HS-27A (cell line): ENCODE results near the gene MEIOSIN.
A peak's percentile ranks its signal among the peaks of the same experiment; 100 is the strongest.

Experiments used
- DNase-seq: peaks from one replicate; pipeline ENCODE4 v3.0.0-alpha.2; 2012; ENCODE audit warnings: low read depth, missing footprints

The MEIOSIN gene

GRCh38 chr19:45765702-45766295, 32.6 kb downstream of the MEIOSIN start:
- no peak for DNase-seq

- DNase-seq = no peak
Observed at GRCh38 chr19:45766296-45766868, 33.1 kb downstream of the MEIOSIN start.

- no peak for DNase-seq
Observed at GRCh38 chr19:45766869-45767346, 33.7 kb downstream of the MEIOSIN start.

GRCh38 chr19:45767410-45767880, 34.2 kb downstream of the MEIOSIN start:
- peak; percentile 66 for DNase-seq

GRCh38 chr19:45767881-45768654, 34.8 kb downstream of the MEIOSIN start:
- peak; percentile 35 for DNase-seq

GRCh38 chr19:45768655-45768983, 35.4 kb downstream of the MEIOSIN start:
- no peak for DNase-seq

GRCh38 chr19:45768984-45769782, 35.9 kb downstream of the MEIOSIN start, which contains the start of gene SIX5:
Gene SIX5, minus strand, starts transcription at chr19:45769252. Its CDS starts 408 bp downstream, at chr19:45768844.
- peak; percentile 95 for DNase-seq

- peak; percentile 42 for DNase-seq
Observed at GRCh38 chr19:45769821-45770191, 36.6 kb downstream of the MEIOSIN start.

GRCh38 chr19:45770192-45771101, 37.2 kb downstream of the MEIOSIN start:
- peak; percentile 67 for DNase-seq

- DNase-seq = no peak
Observed at GRCh38 chr19:45771311-45771933, 38.2 kb downstream of the MEIOSIN start.

GRCh38 chr19:45772130-45772840, 39.0 kb downstream of the MEIOSIN start:
- DNase-seq = no peak

GRCh38 chr19:45772912-45773311, 39.7 kb downstream of the MEIOSIN start:
- DNase-seq = no peak

- DNase-seq = no peak
Observed at GRCh38 chr19:45773384-45773783, 40.1 kb downstream of the MEIOSIN start.

- DNase-seq = no peak
Observed at GRCh38 chr19:45774765-45775164, 41.5 kb downstream of the MEIOSIN start.

- no peak for DNase-seq
Observed at GRCh38 chr19:45777395-45777961, 44.2 kb downstream of the MEIOSIN start.

- no peak for DNase-seq
Observed at GRCh38 chr19:45778010-45778661, 44.9 kb downstream of the MEIOSIN start.

GRCh38 chr19:45779231-45780145, 46.2 kb downstream of the MEIOSIN start:
- no peak for DNase-seq

- DNase-seq = no peak
Observed at GRCh38 chr19:45780146-45780447, 46.9 kb downstream of the MEIOSIN start.
